Fibroblast of skin of back (primary cell): ENCODE data around the gene MAPKAPK5.
A peak's percentile ranks its signal among the peaks of the same experiment; 100 is the strongest.
"Not testable (repeated sequence)": the region's sequence is repeated elsewhere in the genome, so short reads cannot be mapped to it uniquely, and the experiment has no call there.

Experiments
- DNase-seq: peaks from one replicate; pipeline ENCODE4 v3.0.0-alpha.2; 2013

Gene MAPKAPK5

GRCh38 chr12:111887926-111888745 is 46.1 kb downstream of the MAPKAPK5 start:
- no peak for DNase-seq

- no peak for DNase-seq
Observed at GRCh38 chr12:111893287-111893686, 51.3 kb downstream of the MAPKAPK5 start.

GRCh38 chr12:111894556-111894955 is 52.5 kb downstream of the MAPKAPK5 start:
- DNase-seq = no peak

GRCh38 chr12:111901182-111901581 is 59.2 kb downstream of the MAPKAPK5 start:
- no peak for DNase-seq

- DNase-seq = no peak
Observed at GRCh38 chr12:111904446-111904975, 62.5 kb downstream of the MAPKAPK5 start.

GRCh38 chr12:111905502-111905901 is 63.5 kb downstream of the MAPKAPK5 start:
- DNase-seq = no peak

- DNase-seq = no peak
Observed at GRCh38 chr12:111907740-111908139, 65.7 kb downstream of the MAPKAPK5 start.

GRCh38 chr12:111925171-111925570 is 83.1 kb downstream of the MAPKAPK5 start:
- no peak for DNase-seq

- DNase-seq = no peak
Observed at GRCh38 chr12:111926631-111927030, 84.6 kb downstream of the MAPKAPK5 start.

GRCh38 chr12:111927346-111927745 is 85.3 kb downstream of the MAPKAPK5 start:
- DNase-seq = no peak

GRCh38 chr12:111932241-111932640 is 90.2 kb downstream of the MAPKAPK5 start:
- DNase-seq = no peak

GRCh38 chr12:111936869-111937268 is 94.8 kb downstream of the MAPKAPK5 start:
- DNase-seq = no peak

GRCh38 chr12:111937429-111937828 is 95.4 kb downstream of the MAPKAPK5 start:
- DNase-seq = peak; percentile 59

GRCh38 chr12:111942557-111942956 is 100.5 kb downstream of the MAPKAPK5 start:
- DNase-seq = peak; percentile 66

- DNase-seq = no peak
Observed at GRCh38 chr12:111943929-111944328, 101.9 kb downstream of the MAPKAPK5 start.

- not testable (repeated sequence) for DNase-seq
Observed at GRCh38 chr12:111950961-111951676, 109.1 kb downstream of the MAPKAPK5 start.
